GM13976 (cell line): ENCODE data around the gene BUB1.
"Not testable (repeated sequence)": the region's sequence is repeated elsewhere in the genome, so short reads cannot be mapped to it uniquely, and the experiment has no call there.

ENCODE experiments used
- DNase-seq: peaks from one replicate; pipeline ENCODE4 v3.0.0; 2012; ENCODE audit warnings: low spot score
- in situ Hi-C: fragments of 300-500 bp; cut with MboI; formaldehyde crosslinking; loops from one replicate; pipeline ENCODE4 v1.12.0; 2022; ENCODE audit warnings: low sequenced_read_pairs, mixed read lengths, inconsistent platforms; ENCODE audit not compliant: unreplicated experiment

Gene BUB1

GRCh38 chr2:110610613-110611250 is 67.1 kb downstream of the BUB1 start:
- in situ Hi-C loops, DNase-seq: not testable (repeated sequence)

- in situ Hi-C loops, DNase-seq: not testable (repeated sequence)
These were observed 67.8 kb downstream of the BUB1 start for GRCh38 chr2:110609843-110610612.

GRCh38 chr2:110608788-110609502 is 68.9 kb downstream of the BUB1 start:
- DNase-seq, in situ Hi-C loops: not testable (repeated sequence)

GRCh38 chr2:110605057-110605456 is 72.8 kb downstream of the BUB1 start:
- DNase-seq = not testable (repeated sequence)

DNA sequence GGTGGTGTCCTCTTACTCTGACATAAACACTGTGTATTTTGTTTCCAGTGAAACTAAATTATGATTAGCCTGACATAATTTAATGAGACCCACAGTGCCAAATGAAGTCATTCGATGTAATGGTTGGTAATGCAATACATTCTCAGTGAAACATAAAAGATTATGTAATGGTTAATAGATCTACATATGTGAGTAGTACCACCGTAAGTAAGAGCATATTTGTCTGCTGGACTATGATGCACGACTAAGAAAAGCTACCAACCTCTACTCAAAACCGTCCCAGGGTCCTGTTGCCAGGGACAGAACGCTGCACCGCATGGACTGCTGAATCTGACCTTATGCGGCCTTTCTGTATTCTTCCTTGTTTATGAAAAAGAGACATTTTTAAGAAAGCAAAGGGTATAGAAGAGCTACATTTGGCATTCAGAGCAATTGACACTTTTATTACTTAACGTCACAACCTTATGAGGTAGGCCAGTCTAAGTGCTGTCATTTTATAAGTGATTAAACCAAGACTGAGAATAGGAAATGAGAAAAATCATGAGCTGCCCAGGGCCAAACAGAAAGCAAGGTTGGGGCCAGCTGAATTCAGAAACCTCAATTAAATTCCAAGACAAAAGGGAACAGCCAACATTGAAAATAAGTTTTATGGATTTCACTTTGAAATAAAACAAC is 73.8 kb downstream of the BUB1 start:
- DNase-seq, in situ Hi-C loops: not testable (repeated sequence)

More at GRCh38 chr2:110605057-110605456, 72.8 kb downstream of the BUB1 start:
- in situ Hi-C loops = not testable (repeated sequence)

DNA sequence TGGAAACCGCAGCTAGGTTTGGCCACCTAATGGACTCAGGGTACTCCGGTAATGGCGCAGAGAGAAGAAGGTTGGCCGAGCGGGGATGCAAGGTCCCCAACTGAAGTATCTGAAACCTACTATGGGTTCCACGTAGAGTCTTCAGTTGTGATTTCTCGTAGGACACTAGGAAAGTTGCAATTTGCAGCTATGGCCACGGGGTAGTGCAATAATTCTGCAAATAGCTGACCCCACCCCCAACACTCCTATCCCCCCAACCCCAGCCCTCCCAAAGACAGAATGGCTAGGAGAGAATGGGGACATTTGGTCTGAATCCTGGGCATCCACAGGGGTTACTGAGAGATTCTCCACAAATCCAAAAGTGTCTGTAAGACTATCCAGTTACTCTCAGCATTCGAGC is 75.7 kb downstream of the BUB1 start:
- in situ Hi-C loops, DNase-seq: not testable (repeated sequence)

DNA sequence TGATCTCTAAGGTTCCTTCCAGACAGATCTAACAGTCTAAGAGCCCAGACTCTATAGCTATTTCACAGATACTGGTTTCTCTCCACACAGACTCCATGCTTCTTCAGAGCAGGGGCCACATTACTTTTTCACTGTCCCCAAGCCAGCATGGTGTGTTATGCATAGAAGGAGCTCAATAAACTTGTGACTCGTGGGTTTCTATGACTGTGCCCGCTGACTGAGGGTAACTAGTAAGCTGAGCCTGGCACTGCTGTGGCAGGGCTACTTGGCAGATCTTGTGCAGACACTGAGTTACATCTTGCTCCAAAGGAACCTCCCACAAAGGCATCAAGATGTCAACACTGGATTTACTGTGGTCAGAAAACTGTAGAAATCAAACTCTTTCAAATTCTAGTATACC is 85.9 kb downstream of the BUB1 start:
- in situ Hi-C loops, DNase-seq: not testable (repeated sequence)

DNA sequence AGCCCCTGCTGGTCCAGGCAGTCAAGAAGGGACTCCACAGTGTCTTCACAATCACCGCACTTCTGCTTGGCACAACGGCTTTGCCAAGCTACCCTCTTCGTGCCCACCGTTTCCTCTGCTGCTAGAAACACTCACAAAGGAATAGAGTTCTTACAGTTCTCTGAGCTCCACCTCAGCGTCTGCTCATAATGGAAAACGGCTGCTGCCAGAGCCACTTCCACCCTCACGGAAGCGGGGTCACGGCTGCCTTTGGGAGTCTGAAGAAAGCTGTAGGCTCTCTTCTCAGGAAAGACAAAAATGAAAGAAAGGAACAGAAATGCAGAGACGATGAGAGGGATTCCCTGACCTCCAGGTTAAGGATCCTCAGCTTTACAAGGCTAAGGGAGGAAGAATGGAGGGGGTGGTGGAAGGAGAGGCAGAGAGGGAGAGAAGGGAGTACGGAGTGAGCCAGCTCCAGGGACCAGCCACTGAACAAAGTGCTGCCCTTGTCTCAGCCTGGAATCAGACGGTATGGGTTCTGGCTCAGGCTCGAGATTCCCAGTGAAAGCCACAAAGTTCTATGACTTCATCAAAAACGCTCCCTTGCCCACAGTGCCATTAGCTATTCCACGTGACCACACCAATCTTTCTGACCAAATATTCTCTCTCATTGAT is 88.1 kb downstream of the BUB1 start:
- in situ Hi-C loops = not testable (repeated sequence)

DNA sequence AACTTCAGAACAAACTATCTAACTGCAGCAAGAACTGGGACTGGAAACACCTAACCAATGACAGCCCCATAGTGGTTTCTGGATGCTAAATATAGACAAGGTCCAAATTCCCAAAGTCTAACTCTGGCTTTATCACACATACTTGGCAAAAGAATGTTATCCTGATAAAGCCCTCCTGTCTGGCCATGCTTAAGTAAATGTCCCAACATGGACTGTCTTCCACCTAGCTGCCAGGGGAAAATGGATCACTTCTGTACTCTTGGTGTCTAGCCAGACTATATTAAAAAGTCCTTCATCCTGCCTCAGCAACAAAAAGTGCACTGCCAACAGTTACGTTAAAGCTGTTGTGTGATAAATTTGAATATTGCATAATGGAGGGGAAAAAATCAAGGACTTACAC is 89.3 kb downstream of the BUB1 start:
- DNase-seq, in situ Hi-C loops: not testable (repeated sequence)

More for the DNA sequence above, 88.1 kb downstream of the BUB1 start:
- DNase-seq = not testable (repeated sequence)
